LNCaP clone FGC (cell line): ENCODE measurements around the gene CLPTM1L.
"Not testable (repeated sequence)": the region's sequence is repeated elsewhere in the genome, so short reads cannot be mapped to it uniquely, and the experiment has no call there.

ENCODE experiments used
- DNase-seq: peaks from one replicate; pipeline ENCODE4 v3.0.0-alpha.2; 2011; ENCODE audit warnings: low read depth
- H3K4me3 ChIP-seq: 2 replicates; pipeline ENCODE4 v1.5.1; 2011; ENCODE audit warnings: mild to moderate bottlenecking, low read depth, low read length, control low read depth
- TF ChIP-seq, protein P1 (sequence below): IDR thresholded peaks from 2 replicates; pipeline ENCODE4 v1.5.1; 2012; ENCODE audit warnings: mild to moderate bottlenecking; ENCODE audit not compliant: control insufficient read depth, insufficient read depth; ENCODE audit errors: extremely low read depth

CLPTM1L gene

DNA sequence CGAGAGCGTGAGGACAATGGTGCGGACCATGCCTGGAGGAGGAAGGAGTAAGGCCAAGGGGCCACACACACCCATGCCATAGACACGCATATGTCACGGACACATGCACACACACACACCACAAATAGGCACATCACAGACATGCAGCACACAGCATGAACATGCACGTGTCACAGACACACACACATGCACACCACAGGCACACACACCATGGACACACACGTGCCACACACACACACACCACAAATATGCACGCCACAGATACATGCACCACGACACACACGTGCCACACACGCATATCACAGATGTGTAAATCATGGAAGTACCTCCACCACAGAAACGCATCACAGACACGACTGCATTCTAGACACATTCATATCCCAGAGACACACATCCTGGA, 66.7 kb downstream of the CLPTM1L start:
- TF ChIP-seq, protein P1, sequence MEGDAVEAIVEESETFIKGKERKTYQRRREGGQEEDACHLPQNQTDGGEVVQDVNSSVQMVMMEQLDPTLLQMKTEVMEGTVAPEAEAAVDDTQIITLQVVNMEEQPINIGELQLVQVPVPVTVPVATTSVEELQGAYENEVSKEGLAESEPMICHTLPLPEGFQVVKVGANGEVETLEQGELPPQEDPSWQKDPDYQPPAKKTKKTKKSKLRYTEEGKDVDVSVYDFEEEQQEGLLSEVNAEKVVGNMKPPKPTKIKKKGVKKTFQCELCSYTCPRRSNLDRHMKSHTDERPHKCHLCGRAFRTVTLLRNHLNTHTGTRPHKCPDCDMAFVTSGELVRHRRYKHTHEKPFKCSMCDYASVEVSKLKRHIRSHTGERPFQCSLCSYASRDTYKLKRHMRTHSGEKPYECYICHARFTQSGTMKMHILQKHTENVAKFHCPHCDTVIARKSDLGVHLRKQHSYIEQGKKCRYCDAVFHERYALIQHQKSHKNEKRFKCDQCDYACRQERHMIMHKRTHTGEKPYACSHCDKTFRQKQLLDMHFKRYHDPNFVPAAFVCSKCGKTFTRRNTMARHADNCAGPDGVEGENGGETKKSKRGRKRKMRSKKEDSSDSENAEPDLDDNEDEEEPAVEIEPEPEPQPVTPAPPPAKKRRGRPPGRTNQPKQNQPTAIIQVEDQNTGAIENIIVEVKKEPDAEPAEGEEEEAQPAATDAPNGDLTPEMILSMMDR, result no peak

DNA sequence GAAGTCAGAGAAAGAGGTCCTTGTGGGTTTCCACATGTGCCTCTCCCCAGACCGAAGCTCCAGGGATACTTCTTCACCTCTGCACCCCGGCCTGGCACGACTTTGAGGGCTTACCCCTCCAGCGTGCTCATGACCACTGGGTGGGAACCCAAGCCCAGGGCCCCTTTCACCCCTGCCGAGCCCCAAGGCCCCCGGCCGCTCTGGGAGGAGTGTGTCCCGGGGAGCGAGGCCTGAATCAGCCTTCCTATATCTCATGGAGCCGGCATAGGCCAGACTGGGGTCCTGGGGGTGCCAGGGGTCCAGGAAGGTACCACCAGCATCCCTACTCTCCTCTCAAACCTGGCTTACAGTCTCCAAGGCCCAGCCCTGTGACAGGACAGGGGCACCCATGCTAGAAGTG, 67.1 kb downstream of the CLPTM1L start:
- no peak overlapping the region for H3K4me3 ChIP-seq
- TF ChIP-seq, protein P1, result no peak
- no peak for DNase-seq

More for the DNA sequence above, 66.7 kb downstream of the CLPTM1L start:
- H3K4me3 ChIP-seq, result no peak overlapping the region
- DNase-seq, result no peak

DNA sequence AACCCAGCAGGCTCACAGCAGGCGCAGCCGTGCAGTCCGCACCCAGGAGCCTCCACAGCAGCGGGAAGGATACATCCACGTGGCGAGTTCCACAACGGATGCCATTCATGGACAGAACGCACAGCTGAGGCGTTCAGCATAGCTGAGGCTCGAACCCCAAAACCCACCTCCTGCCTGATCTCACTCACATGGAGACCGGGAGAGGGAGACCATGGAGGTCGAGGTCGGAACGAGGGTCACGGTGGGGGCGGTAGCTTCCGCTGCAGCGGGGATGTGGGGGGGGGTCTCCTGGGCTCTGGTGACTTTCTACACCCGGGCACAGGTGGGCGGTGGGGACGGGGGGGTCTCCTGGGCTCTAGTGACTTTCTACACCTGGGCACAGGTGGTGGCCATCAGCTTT, 67.6 kb downstream of the CLPTM1L start:
- H3K4me3 ChIP-seq, result no peak overlapping the region
- DNase-seq, result no peak
- TF ChIP-seq, protein P1, result no peak

DNA sequence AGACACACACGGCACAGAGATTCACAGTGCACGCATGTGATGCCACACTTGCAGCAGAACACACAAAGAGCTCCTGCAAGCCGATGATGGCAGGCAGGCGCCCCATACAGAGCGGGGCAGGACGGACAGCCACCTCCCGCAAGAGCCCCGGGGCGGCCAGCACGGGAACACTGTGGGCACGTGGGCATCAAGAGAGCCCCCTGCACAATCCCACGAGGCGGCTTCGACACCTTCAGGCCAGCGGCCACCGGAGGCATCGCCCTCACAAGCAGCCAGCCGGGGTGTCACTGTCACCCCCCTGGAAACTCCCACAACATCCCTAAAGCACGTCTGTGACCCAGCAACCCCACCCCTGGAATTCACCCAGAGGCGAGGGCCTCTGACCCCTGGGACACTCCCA, 68.0 kb downstream of the CLPTM1L start:
- H3K4me3 ChIP-seq, result no peak overlapping the region
- no peak for DNase-seq
- TF ChIP-seq, protein P1, result no peak

DNA sequence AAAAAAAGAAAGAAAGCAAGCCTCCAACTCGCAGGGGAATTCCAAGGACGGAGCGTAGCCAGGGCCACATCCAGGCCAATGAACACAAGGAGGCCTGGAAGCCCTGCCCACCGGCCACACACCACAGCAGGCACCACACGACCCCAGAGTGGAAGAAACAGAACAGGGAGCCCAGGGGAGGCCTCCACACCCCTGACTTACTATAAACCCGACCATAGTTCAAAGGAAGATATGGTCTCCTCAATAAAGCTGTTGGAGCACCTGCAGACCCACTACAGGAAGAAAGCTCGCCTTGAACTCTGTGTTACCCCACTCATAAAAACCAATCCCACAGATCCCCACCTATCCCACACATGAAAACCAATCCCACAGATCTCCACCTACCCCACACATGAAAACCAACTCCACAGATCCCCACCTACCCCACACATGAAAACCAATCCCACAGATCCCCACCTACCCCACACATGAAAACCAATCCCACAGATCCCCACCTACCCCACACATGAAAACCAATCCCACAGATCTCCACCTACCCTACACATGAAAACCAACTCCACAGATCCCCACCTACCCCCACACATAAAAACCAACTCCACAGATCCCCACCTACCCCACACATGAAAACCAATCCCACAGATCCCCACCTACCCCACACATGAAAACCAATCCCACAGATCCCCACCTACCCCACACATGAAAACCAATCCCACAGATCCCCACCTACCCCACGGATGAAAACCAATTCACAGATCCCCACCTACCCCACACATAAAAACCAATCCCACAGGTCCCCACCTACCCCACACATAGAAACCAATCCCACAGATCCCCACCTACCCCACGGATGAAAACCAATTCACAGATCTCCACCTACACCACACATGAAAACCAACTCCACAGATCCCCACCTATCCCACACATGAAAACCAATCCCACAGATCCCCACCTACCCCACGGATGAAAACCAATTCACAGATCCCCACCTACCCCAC, 69.2 kb downstream of the CLPTM1L start:
- DNase-seq, result not testable (repeated sequence)

DNA sequence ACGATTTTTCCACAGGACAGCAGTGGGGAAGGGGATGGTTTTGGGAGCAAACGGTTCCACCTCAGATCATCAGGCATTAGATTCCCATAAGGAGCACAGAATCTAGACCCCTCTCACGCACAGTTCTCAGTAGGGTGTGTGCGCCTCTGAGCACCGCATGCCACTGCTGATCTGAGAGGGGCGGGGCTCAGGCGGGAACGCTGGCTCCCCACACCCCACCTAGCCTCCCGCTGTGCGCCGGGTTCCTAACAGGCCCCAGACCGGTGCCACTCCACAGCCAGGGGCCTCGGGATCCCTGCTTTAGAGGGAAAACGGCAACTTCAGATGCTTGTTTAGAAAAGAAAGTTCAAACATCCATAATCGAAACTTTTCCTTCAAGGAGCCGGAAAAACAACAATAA, 70.4 kb downstream of the CLPTM1L start:
- DNase-seq, result no peak
- no peak overlapping the region for H3K4me3 ChIP-seq
- TF ChIP-seq, protein P1, result no peak

More for the DNA sequence above, 69.2 kb downstream of the CLPTM1L start:
- not testable (repeated sequence) for H3K4me3 ChIP-seq

DNA sequence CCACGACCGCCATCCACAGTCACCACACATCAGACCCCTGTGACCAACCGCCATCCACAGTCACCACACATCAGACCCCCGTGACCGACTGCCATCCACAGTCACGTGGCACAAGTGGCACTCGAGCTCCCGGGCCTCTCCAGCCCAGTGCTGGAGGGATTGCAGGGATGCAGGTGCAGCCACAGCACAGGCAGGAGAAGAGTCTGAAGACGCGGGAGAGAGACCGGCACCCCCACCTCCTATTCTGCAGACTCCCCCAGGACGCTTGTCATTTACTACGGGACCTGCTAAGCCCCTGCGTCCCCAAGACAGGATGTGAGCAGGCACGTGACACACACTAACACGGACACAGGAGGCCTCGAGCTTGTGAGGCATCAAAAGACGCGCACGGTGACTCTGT, 71.2 kb downstream of the CLPTM1L start:
- no peak for DNase-seq
- H3K4me3 ChIP-seq, result no peak overlapping the region
- TF ChIP-seq, protein P1, result no peak
